ENCODE data around the gene CHAD. TPM values are rescaled to one million over a fixed set of nuclear protein-coding genes. Genes with fewer than 3 reads are reported as not detected.
"Not testable (repeated sequence)": the region's sequence is repeated elsewhere in the genome, so short reads cannot be mapped to it uniquely, and the experiment has no call there.

The CHAD gene
- polyA plus RNA-seq, 1 experiment: not detected

DNA sequence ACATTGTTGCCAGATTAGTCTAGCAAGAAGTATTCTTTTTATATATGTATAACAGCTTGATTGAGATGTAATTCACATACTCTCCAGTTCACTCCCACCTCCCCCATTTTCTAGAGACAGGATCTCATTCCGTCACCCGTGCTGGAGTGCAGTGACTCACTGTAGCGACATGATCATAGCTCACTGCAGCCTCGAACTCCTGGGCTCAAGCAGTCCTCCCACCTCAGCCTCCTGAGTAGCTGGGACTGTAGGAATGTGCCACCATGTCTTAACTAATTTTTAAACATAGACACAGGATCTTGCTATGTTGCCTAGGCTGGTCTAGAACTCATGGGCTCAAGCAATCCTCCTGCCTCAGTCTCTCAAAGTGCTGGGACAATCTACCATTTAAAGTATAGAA lies 6.7 kb upstream of the CHAD start:
- TF ChIP-seq, protein P1, sequence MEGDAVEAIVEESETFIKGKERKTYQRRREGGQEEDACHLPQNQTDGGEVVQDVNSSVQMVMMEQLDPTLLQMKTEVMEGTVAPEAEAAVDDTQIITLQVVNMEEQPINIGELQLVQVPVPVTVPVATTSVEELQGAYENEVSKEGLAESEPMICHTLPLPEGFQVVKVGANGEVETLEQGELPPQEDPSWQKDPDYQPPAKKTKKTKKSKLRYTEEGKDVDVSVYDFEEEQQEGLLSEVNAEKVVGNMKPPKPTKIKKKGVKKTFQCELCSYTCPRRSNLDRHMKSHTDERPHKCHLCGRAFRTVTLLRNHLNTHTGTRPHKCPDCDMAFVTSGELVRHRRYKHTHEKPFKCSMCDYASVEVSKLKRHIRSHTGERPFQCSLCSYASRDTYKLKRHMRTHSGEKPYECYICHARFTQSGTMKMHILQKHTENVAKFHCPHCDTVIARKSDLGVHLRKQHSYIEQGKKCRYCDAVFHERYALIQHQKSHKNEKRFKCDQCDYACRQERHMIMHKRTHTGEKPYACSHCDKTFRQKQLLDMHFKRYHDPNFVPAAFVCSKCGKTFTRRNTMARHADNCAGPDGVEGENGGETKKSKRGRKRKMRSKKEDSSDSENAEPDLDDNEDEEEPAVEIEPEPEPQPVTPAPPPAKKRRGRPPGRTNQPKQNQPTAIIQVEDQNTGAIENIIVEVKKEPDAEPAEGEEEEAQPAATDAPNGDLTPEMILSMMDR (IDR thresholded peaks at IDR 0.05; ENCODE audit: low read depth, low read length): no peak
- POLR2A ChIA-PET: no interaction called here

DNA sequence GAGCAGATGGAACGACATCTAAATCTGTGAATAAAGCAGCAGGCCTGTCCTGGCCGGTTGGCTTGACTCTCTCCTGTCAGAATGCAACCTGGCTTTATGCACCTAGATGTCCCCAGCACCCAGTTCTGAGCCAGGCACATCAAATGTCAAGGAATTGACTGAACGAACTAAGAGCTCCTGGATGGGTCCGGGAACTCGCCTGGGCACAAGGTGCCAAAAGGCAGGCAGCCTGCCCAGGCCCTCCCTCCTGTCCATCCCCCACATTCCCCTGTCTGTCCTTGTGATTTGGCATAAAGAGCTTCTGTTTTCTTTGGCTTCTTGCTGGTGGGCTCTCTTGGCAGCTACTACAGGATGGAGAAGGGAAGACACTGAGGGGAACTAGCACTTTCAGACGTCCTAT lies 5.8 kb upstream of the CHAD start:
- ChIA-PET CTCF (interaction anchor here (1.8 kb wide), 1 partner anchor 77 kb away, joined by 8 read pairs; the partner anchor contains the start of gene LRRC59), POLR2A (no interaction called here)
- TF ChIP-seq, protein P1 (IDR thresholded peaks at IDR 0.05; ENCODE audit: low read depth, low read length): no peak
- Histone ChIP-seq H3K4me3 (ENCODE audit: low read depth, low read length) (no peak overlapping the region), H3K27ac (ENCODE audit: low read depth, low read length) (no peak overlapping the region), H3K9me3 (ENCODE audit: control insufficient read depth, insufficient read depth, low read length) (no peaks in the 10 kb centered on the region; the same call in 1 of the 2 replicates), H3K27me3 (ENCODE audit: control insufficient read depth, insufficient read depth, low read length) (peaks cover 3% of the 10 kb centered on the region)
- no peak for DNase-seq (ENCODE audit: low read depth, low spot score)

More for the DNA sequence above, 6.7 kb upstream of the CHAD start:
- CTCF ChIA-PET: interaction anchor here (0.7 to 1.8 kb wide), 2 partner anchors 78 to 313 kb away, joined by 4 to 8 read pairs; partner anchors contain the start of gene LRRC59
- no peak for DNase-seq (ENCODE audit: low read depth, low spot score)
- Histone ChIP-seq H3K9me3 (ENCODE audit: control insufficient read depth, insufficient read depth, low read length) (no peaks in the 10 kb centered on the region; the same call in 1 of the 2 replicates), H3K27ac (ENCODE audit: low read depth, low read length) (no peak overlapping the region), H3K4me3 (ENCODE audit: low read depth, low read length) (no peak overlapping the region), H3K27me3 (ENCODE audit: control insufficient read depth, insufficient read depth, low read length) (no peaks in the 10 kb centered on the region)

DNA sequence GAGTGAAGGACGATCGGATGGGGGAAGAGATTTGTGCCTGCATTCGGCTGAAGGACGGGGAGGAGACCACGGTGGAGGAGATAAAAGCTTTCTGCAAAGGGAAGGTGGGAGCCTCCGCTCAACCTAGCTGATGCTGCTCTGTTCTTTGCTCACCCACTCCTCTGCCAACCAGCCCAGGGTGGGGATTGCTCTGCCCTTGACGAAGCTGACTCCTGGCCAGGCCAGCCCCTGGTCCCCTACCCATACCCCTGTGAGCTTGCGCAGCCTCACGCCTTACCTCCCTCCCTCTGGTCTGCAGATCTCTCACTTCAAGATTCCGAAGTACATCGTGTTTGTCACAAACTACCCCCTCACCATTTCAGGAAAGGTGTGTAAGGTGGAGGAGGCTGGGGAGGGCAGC lies 5.2 kb upstream of the CHAD start:
- peaks cover 7% of the 10 kb centered on the region for H3K27me3 ChIP-seq (ENCODE audit: control insufficient read depth, insufficient read depth, low read length)
- ChIA-PET CTCF (interaction anchor here (0.9 kb wide), 1 partner anchor 113 kb away, joined by 3 read pairs; no protein-coding TSS in a partner anchor), POLR2A (no interaction called here)
- DNase-seq (ENCODE audit: low read depth, low spot score): no peak
- no peak overlapping the region for H3K27ac ChIP-seq (ENCODE audit: low read depth, low read length)
- H3K9me3 ChIP-seq (ENCODE audit: control insufficient read depth, insufficient read depth, low read length): peaks cover 2% of the 10 kb centered on the region; the same call in 1 of the 2 replicates
- TF ChIP-seq, protein P1 (IDR thresholded peaks at IDR 0.05; ENCODE audit: low read depth, low read length): no peak
- H3K4me3 ChIP-seq (ENCODE audit: low read depth, low read length): no peak overlapping the region

DNA sequence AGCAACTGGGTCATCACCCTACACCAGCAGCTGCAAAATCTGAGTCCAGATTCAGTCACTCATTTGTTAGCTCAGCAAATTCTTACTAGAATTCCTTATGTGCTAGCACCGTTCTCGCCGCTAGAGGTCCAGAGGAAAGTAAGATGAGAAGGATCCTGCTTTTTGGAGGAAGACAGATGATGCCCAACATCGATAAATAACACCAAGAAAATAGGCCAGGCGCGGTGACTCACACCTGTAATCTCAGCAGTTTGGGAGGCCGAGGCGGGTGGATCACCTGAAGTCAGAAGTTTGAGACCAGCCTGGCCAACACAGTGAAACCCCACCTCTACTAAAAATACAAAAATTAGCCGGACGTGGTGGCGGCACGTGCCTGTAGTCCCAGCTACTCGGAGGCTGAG lies 4.1 kb upstream of the CHAD start:
- CTCF ChIA-PET: interaction anchor here (0.6 to 3.8 kb wide), 5 partner anchors 10 to 113 kb away, joined by 3 to 21 read pairs (median 4); partner anchors contain the start of gene LRRC59
- H3K4me3 ChIP-seq (ENCODE audit: low read depth, low read length); DNase-seq (ENCODE audit: low read depth, low spot score); POLR2A ChIA-PET; H3K27ac ChIP-seq (ENCODE audit: low read depth, low read length); H3K9me3 ChIP-seq (ENCODE audit: control insufficient read depth, insufficient read depth, low read length): not testable (repeated sequence)
- peaks cover 17% of the 10 kb centered on the region for H3K27me3 ChIP-seq (ENCODE audit: control insufficient read depth, insufficient read depth, low read length)
- TF ChIP-seq, protein P1 (IDR thresholded peaks at IDR 0.05; ENCODE audit: low read depth, low read length): peak; percentile 53

DNA sequence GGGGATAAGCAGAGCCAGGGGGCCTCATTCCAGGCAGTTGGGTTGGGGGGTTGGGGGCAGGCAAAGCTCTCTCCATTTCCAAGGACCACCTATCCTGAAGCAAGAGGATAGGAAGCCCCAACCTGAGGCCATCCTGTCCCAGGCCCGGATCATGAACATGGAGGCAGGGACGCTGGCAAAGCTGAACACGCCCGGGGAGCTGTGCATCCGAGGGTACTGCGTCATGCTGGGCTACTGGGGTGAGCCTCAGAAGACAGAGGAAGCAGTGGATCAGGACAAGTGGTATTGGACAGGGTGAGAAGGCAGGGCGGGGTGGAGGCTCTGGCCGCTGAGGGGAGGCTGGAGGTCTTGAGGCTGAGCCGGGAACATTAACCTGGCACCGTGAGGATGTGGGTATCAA lies 3.6 kb upstream of the CHAD start:
- ChIA-PET CTCF (interaction anchor here (0.6 to 3.8 kb wide), 5 partner anchors 11 to 75 kb away, joined by 3 to 21 read pairs (median 5); partner anchors contain the start of gene LRRC59), POLR2A (no interaction called here)
- TF ChIP-seq, protein P1 (IDR thresholded peaks at IDR 0.05; ENCODE audit: low read depth, low read length): no peak
- DNase-seq (ENCODE audit: low read depth, low spot score): no peak
- Histone ChIP-seq H3K27me3 (ENCODE audit: control insufficient read depth, insufficient read depth, low read length) (peaks cover 20% of the 10 kb centered on the region), H3K4me3 (ENCODE audit: low read depth, low read length) (no peak overlapping the region), H3K27ac (ENCODE audit: low read depth, low read length) (no peak overlapping the region), H3K9me3 (ENCODE audit: control insufficient read depth, insufficient read depth, low read length) (peaks cover 4% of the 10 kb centered on the region; the same call in 1 of the 2 replicates)

Data from AG04450 (cell line).